HUDEP-2 (cell line): ENCODE measurements around the gene COX19.

Experiments used
- DNase-seq, 76 experiments: peaks; one replicate each; lab custom pipeline; 2025; ENCODE audit not compliant: unreplicated experiment in 76 of 76; lab: John Stamatoyannopoulos, UW

The COX19 gene

GRCh38 chr7:918118-918425 lies 57.3 kb downstream of the COX19 start:
- DNase-seq = no peak

- no peak for DNase-seq
Measured at GRCh38 chr7:917255-918117, 57.9 kb downstream of the COX19 start.

- peak in 10 of 76 experiments; percentile 8 to 39 (median 22) for DNase-seq
Measured at GRCh38 chr7:916291-916941, 58.9 kb downstream of the COX19 start.
